Measurements from ENCODE around the gene TTLL11.
A peak's percentile ranks its signal among the peaks of the same experiment; 100 is the strongest.
"Not testable (repeated sequence)": the region's sequence is repeated elsewhere in the genome, so short reads cannot be mapped to it uniquely, and the experiment has no call there.

TTLL11 gene

DNA sequence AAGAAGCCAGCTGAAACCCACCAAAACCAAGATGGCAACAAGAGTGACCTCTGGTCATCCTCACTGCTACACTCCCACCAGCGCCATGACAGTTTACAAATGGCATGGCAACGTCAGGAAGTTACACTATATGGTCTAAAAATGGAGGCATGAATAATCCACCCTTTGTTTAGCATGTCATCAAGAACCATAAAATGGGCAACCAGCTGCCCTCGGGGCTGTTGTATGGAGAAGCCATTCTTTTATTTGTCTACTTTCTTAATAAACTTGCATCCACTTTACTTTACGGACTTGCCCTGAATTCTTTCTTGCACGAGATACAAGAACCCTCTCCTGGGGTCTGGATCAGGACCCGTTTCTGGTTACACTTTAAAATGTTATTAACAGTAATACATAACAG, 92.6 kb downstream of the TTLL11 start:
- DNase-seq (ENCODE audit: low spot score): not testable (repeated sequence)

- peak; percentile 22 for DNase-seq (ENCODE audit: low spot score)
Measured at GRCh38 chr9:121999556-121999955, 93.6 kb downstream of the TTLL11 start.

DNA sequence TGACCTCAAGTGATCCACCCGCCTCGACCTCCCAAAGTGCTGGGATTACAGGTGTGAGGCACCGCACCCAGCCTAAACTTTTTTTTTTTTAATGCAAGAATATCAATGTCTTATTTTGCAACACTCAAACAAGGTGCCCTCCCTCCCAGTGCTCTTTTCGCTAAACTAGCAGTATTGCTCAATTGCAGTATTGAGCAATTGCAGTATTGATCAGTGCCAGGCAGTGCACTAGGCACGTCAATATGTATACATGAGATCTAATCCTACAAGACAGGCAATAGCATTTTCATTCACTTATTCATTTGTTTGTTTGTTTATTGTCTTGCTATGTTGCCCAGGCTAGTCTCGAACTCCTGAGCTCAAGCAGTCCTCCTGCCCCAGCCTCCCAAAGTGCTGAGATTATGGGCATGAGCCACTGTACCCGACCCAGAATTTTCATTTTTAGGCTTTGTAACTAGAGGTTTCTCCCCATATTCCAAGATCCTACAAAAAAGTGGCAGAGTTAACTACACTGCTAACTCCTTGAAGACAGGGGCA, 94.5 kb downstream of the TTLL11 start:
- no peak for DNase-seq (ENCODE audit: low spot score)

- no peak for DNase-seq (ENCODE audit: low spot score)
Measured at GRCh38 chr9:121997791-121998190, 95.3 kb downstream of the TTLL11 start.

DNA sequence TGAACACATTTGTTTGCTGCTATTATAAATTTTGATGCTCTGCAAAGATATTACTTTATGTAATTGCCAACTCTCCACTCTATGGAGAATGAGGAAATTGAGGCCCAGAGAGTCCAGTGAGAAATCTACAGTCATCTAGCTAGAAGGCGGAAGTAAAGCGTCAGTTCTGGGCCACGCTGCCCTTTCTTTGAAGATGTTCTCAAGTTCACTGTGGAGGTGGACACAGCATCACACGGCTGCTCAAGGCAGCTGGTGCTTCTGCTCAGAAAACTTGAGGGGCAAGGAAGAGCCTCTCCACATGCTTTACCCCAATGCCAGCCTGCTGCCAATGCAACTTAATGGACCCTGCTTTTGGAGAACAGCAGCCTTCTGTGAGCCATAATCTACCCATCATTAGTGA, 96.3 kb downstream of the TTLL11 start:
- DNase-seq (ENCODE audit: low spot score): no peak

- DNase-seq (ENCODE audit: low spot score): no peak
Measured at GRCh38 chr9:121995997-121996396, 97.1 kb downstream of the TTLL11 start.

DNA sequence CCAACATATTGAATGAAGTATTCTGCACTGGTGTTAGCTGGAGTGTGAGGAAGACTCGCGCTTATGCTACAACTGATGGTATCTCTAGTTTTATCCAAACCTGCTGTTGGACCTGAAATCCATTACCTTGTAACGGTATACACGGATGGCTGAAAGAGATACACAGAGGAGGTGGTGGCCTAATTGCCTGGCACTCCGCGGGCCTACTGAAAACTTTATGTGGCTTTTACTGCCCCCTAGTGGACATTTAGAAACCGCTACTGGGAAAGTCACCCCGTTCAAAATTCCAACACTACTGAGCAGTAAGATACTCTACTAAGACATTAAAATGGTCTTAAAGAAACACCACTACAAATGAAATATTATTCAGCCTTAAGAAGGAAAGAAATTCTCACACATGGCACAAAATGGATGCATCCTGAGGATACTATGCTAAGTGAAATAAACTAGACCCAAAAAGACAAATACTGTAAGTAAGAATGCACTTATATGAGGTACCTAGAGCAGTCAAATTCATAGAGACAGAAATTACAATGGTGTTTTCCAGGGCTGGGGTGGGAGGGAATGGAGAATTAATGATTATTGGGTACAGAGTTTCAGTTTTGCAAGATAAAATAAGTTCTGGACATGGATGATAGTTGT, 100.4 kb downstream of the TTLL11 start:
- DNase-seq (ENCODE audit: low spot score): peak; percentile 72

- no peak for DNase-seq (ENCODE audit: low spot score)
Measured at GRCh38 chr9:121991307-121991661, 101.8 kb downstream of the TTLL11 start.

DNA sequence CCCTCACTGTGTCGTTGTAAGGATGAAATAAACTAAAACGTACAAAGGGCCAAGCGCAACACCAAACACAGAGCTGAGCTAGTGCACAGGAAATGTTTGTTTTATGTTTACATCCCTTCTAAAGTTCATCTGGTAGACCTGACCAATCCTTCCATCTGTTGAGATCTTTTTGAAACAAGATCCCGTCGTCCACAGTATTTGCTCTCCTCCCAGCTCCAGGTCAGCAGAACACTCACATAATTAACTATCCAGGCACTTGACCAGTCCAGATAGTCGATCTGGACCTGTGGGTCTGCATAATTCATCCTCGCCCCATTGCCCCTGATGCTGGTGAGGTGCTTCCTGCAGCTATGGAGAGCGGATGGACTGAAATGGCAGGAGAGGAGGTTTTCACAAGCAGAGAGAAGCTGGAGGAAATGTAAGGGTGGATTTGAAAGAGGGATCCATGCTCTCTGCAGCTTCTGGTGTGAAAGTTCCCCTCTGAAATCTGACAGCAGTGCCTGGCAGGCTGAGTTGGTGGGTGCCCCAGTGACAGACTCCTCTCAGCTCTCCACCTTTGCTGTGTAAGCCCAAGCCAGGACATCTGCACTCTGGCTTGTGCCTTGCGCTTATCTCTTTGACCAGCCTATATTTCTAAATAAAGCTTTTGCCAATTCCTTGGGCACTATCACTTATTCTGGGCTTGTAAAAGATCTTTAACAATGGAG, 102.4 kb downstream of the TTLL11 start:
- no peak for DNase-seq (ENCODE audit: low spot score)

DNA sequence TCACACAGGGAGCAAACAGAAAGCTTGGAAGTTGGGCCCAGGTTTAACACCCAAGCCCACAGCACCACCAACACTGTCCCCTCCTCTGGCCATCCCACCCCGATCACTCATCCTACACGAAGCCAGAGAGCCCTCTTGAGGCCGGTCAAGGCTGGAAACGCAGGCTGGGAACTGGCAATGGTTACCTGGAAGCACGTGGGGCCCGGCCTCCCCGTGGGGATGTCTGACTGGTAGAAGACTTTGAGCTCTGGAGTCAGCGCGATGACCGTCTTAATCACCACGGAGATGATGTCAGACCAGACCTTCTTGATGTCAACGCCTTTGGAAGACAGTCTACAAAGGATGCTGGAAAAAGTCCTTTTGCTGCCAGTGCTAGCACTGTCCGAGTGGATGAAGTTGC, 104.1 kb downstream of the TTLL11 start:
- DNase-seq (ENCODE audit: low spot score): no peak

DNA sequence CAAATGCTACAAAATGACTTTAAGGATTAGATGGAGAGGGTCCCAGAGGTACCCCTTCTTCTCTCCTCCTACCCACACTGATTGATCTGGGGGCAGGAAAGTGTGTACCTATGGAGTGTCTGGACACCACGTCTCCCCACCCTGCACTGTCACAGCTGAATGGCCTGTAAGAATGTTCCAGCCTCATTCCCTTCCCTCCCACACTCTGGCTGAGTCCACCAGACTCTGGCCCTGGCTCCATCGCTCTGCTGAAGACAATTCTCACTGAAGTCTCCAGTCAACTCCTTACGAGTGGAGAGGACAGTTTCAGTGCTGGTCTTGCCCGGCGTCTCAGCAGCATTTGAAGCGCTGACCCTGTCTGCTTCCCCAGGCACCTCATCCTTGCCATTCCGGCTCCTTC, 105.8 kb downstream of the TTLL11 start:
- no peak for DNase-seq (ENCODE audit: low spot score)

DNA sequence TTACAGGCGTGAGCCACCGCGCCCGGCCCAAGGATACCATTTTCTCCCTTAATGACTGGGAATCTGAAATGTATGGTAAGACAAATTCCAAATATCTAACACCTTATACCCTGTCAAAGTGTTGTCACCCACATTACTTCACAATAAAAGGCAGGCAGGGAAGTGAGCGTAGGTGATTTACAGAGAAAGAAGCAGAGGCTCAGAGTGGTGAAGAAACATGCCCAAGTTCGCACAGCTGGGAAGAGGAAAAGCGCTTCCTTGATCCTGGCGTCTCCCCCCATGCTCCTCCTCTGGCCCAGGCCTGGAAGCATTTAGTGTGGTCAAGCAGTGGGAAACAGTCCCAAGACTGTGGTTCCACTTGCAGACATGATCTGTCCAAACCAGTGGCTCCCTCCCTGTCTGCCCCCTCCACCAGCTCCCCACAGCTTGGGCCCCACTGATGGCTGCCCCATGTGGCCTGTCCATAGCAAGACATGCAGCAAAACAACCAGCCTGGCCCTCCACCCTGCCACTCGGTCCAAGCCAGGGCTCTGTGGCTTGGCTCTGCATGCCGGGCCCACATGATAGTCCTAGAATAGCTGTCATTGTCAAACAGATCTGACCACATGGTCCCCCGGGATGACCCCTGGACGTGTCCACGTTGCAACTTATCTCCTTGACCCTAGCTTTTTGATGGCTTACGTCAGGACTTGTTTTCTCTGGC, 107.2 kb downstream of the TTLL11 start:
- no peak for DNase-seq (ENCODE audit: low spot score)

- DNase-seq (ENCODE audit: low spot score): no peak
Measured at GRCh38 chr9:121984726-121985402, 108.2 kb downstream of the TTLL11 start.

- DNase-seq (ENCODE audit: low spot score): no peak
Measured at GRCh38 chr9:121983736-121984135, 109.4 kb downstream of the TTLL11 start.

DNA sequence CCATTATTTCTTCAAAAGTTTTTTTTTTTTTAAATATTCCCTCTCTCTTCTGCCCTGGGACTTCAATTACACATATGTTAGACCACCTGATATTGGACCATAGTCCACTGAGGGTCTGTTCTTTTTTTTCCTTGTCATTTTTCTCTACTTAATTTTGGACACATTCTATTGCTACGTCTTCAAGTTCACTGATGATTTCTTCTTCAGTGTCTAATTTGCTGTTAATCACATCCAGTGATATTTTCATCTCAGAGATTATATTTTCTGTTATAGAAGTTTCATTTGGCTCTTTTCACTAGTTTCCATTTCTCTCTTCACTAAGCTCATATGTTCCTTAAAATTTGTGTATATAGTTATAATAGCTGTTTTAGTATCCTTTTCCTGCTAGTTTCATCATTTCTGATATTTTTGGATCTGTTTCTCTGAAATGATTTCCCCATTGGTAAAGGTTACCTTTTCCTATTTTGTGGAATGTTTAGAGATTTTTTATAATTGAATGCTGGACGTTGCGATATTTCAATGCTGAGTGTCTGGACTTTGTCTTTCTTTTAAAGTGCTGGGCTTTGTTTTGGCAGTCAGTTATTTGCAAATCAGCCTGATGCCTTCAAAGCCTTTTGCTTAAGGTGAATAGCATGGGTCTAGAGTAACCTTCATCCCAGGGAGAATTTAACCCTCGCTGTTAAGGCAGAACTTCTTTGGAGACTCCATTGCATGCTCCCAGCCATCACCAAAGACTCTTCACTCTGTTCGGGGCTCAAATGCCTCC, 111.8 kb downstream of the TTLL11 start:
- DNase-seq (ENCODE audit: low spot score): no peak

GRCh38 chr9:121980665-121981064, 112.4 kb downstream of the TTLL11 start:
- DNase-seq (ENCODE audit: low spot score): not testable (repeated sequence)

DNA sequence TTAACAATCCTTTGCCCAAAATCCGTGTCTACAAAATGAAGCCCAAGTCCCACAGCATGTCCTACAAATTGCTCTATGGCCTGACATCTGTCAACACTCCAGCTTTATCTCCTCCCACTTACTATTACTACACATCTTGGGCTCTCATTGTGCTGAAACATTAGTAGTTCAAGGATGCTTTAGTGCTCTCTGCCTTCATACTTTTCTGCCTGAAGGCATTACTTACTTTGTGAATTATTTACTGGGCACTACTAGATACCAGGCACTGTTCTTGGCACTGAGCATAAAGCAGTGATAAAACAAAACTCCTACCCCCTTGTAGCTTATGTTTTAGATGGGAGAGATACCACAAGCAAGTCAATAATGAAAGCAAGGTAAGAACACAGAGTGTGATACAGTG, 113.4 kb downstream of the TTLL11 start:
- DNase-seq (ENCODE audit: low spot score): no peak

- DNase-seq (ENCODE audit: low spot score): no peak
Measured at GRCh38 chr9:121976751-121977150, 116.4 kb downstream of the TTLL11 start.

DNA sequence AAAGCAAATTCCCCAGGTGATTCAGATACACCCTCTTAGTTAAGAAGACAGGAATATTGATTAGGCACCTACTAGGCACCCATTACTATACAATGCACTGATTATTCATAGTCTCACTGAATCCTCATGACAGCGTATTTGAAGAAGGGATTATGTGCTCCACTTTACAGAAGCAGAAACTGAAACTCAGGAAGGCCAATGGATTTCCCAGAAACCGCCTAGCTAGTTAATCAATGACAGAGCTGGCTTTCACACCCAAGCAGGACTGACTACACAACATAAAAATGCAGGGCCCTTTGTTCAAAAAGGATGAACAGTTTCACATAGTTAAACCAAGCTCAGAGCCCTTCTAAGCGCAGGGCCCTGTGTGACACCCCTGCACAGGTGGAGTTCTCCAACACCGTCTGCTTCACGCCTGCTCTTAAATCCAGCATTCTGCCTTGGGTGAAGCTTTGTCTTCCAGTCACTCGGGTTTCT, 117.3 kb downstream of the TTLL11 start:
- no peak for DNase-seq (ENCODE audit: low spot score)

DNA sequence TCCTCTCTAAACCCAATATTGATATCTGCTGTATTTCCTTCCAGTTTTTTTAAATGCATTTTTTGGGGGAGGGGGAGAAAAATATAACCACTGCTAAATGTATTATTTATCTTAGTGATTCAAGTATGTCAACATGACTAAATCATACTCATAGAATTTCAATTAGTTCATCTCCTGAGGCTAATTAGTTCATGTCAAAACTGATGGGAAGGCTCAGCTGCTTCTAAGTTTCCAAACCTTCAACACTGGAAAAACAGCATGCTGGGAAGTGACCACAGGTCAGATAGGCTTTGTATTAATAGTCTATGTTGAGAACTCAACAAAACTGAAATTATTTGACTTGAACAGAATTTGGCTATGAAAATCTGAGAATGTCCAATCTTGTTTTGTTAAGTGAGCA, 118.7 kb downstream of the TTLL11 start:
- no peak for DNase-seq (ENCODE audit: low spot score)

GRCh38 chr9:121972501-121972981, 120.6 kb downstream of the TTLL11 start:
- DNase-seq (ENCODE audit: low spot score): peak; percentile 65

Data from germinal center (tissue), 1 donor.